MCF 10A (cell line): Measurements from ENCODE around the gene RAB25. TPM values are rescaled to one million over a fixed set of nuclear protein-coding genes. Genes with fewer than 3 reads are reported as not detected.

Experiments used
- BruUV-seq: library from RNA; stranded (reverse); fragments of 400-500 nt; replicated peaks from 2 replicates; lab custom pipeline; 2021; lab: Mats Ljungman, UMichigan
- CTCF ChIA-PET: fragments of 300-600 bp; sonication (Branson Sonifier 250); formaldehyde crosslinking; extraction: SDS; loops from one replicate; lab custom pipeline; 2021; ENCODE audit warnings: antibody characterized with exemption, inconsistent platforms; lab: Yijun Ruan, JAX
- POLR2A ChIA-PET: fragments of 300-600, 350-650 bp; sonication (Branson Sonifier 250); formaldehyde crosslinking; extraction: SDS; loops from one replicate; lab custom pipeline; 2020; ENCODE audit warnings: antibody characterized with exemption, inconsistent platforms; lab: Yijun Ruan, JAX
- DNase-seq: peaks from one replicate; pipeline ENCODE4 v3.0.0-alpha.2; 2018; ENCODE audit not compliant: unreplicated experiment
- H3K27ac Mint-ChIP-seq: one replicate; pipeline ENCODE4 v1.8.0; 2022; ENCODE audit warnings: mild to moderate bottlenecking, low read depth, mixed read lengths; ENCODE audit not compliant: unreplicated experiment
- H3K27me3 Mint-ChIP-seq: one replicate; pipeline ENCODE4 v1.8.0; 2022; ENCODE audit warnings: mixed read lengths; ENCODE audit not compliant: insufficient read depth, unreplicated experiment
- H3K36me3 Mint-ChIP-seq: one replicate; pipeline ENCODE4 v1.8.0; 2022; ENCODE audit warnings: mild to moderate bottlenecking, moderate library complexity, mixed read lengths; ENCODE audit not compliant: insufficient read depth, unreplicated experiment
- H3K4me1 Mint-ChIP-seq: one replicate; pipeline ENCODE4 v1.8.0; 2022; ENCODE audit warnings: mixed read lengths; ENCODE audit not compliant: insufficient read depth, unreplicated experiment
- H3K4me3 Mint-ChIP-seq: one replicate; pipeline ENCODE4 v1.8.0; 2022; ENCODE audit warnings: mild to moderate bottlenecking, moderate library complexity, mixed read lengths; ENCODE audit not compliant: unreplicated experiment
- H3K9me3 Mint-ChIP-seq: one replicate; pipeline ENCODE4 v1.8.0; 2022; ENCODE audit warnings: mixed read lengths; ENCODE audit not compliant: unreplicated experiment
- CTCF ChIP-seq: fragments of 200-600 bp; IDR thresholded peaks from one replicate; pipeline ENCODE4 v1.8.0; 2022; ENCODE audit warnings: antibody characterized with exemption, mild to moderate bottlenecking; ENCODE audit not compliant: unreplicated experiment
- intact Hi-C: fragments of 100-400 bp; cut with micrococcal nuclease; formaldehyde crosslinking; loops from 2 replicates; pipeline ENCODE4 v1.14.1; 2022
- total RNA-seq: library from RNA; stranded (reverse); gene quantifications from 2 replicates; pipeline ENCODE4 v1.2.3, GENCODE V29; 2022

RAB25 gene
- total RNA-seq, 1 experiment from 2014 or later = 5.5 TPM

- Mint-ChIP-seq H3K9me3 (no peaks in the 10 kb centered on the region), H3K27me3 (no peaks in the 10 kb centered on the region), H3K27ac (no peak overlapping the region), H3K4me3 (peak overlapping the region; percentile 78), H3K36me3 (no peaks in the 10 kb centered on the region), H3K4me1 (peaks cover 8% of the 10 kb centered on the region)
- no TSS peak for BruUV-seq
- intact Hi-C loops = no loop called here
- TF ChIP-seq CTCF = no peak
- ChIA-PET CTCF (interaction anchor here (1.1 to 26.9 kb wide), 2 partner anchors 14 to 52 kb away, joined by 6 to 1892 read pairs; partner anchors contain the start of genes LMNA and SEMA4A), POLR2A (interaction anchor here (0.6 to 1.0 kb wide), 2 partner anchors 26 to 62 kb away, joined by 3 read pairs; no protein-coding TSS in a partner anchor)
- no peak for DNase-seq
Measured at GRCh38 chr1:156081180-156081916, 20.4 kb downstream of the RAB25 start.

- no TSS peak for BruUV-seq
- DNase-seq = no peak
- H3K9me3 Mint-ChIP-seq = no peaks in the 10 kb centered on the region
Measured at GRCh38 chr1:156081917-156082308, 21.0 kb downstream of the RAB25 start.

GRCh38 chr1:156082309-156083091 lies 21.5 kb downstream of the RAB25 start, which contains the start of gene MEX3A:
TSS of gene MEX3A (minus strand) at chr1:156082465. CDS start at chr1:156081998, 467 bp downstream.
- H3K4me1 Mint-ChIP-seq = peaks cover 10% of the 10 kb centered on the region
- H3K9me3 Mint-ChIP-seq = no peaks in the 10 kb centered on the region
- POLR2A ChIA-PET = interaction anchor here (1.0 to 28.2 kb wide), 5 partner anchors 25 to 200 kb away, joined by 3 to 960 read pairs (median 3); partner anchors contain the start of genes LAMTOR2, LMNA and SMG5
- H3K36me3 Mint-ChIP-seq = no peaks in the 10 kb centered on the region
- DNase-seq = peak; percentile 66
- BruUV-seq = no TSS peak
- CTCF ChIA-PET = interaction anchor here (0.9 to 26.9 kb wide), 6 partner anchors 9 to 146 kb away, joined by 3 to 1892 read pairs (median 122); partner anchors contain the start of genes LMNA and SEMA4A
- H3K27ac Mint-ChIP-seq = no peak within 1 kb of the TSS
- no peaks in the 10 kb centered on the region for H3K27me3 Mint-ChIP-seq
- intact Hi-C loops = no loop called here
- no peak for TF ChIP-seq CTCF
- H3K4me3 Mint-ChIP-seq = peak within 1 kb of the TSS; percentile 78

More at GRCh38 chr1:156081917-156082308, 21.0 kb downstream of the RAB25 start:
- peaks cover 10% of the 10 kb centered on the region for H3K4me1 Mint-ChIP-seq
- H3K27me3 Mint-ChIP-seq = no peaks in the 10 kb centered on the region
- no peaks in the 10 kb centered on the region for H3K36me3 Mint-ChIP-seq
- no peak for TF ChIP-seq CTCF
- POLR2A ChIA-PET = interaction anchor here (0.6 to 1.2 kb wide), 3 partner anchors 27 to 201 kb away, joined by 3 read pairs; partner anchors contain the start of gene SMG5
- CTCF ChIA-PET = interaction anchor here (0.9 to 26.9 kb wide), 4 partner anchors 9 to 52 kb away, joined by 3 to 1892 read pairs (median 8); partner anchors contain the start of genes LMNA and SEMA4A
- H3K4me3 Mint-ChIP-seq = peak overlapping the region; percentile 78
- intact Hi-C loops = no loop called here
- H3K27ac Mint-ChIP-seq = no peak overlapping the region
